Vagina (tissue), 2 donors: ENCODE measurements around the gene CENPU.

ENCODE experiments used
- POLR2A ChIP-seq, 2 donors: fragments of 450-650 bp; IDR thresholded peaks; one replicate each; pipeline ENCODE4 v1.6.1; 2017; ENCODE audit warnings: antibody characterized with exemption in 2 of 2, mild to moderate bottlenecking in 2 of 2, moderate library complexity in 2 of 2
- TF ChIP-seq, protein P1 (sequence below), 3 experiments: fragments of 450-650 bp in 2 of 3; fragments of 200-600 bp in 1 of 3; sonication (generic) in 1 of 3; IDR thresholded peaks; one replicate each; pipeline ENCODE4 v1.5.1; 2017 to 2019; ENCODE audit warnings: antibody characterized with exemption in 3 of 3, mild to moderate bottlenecking in 2 of 3, moderate library complexity in 2 of 3

DNA sequence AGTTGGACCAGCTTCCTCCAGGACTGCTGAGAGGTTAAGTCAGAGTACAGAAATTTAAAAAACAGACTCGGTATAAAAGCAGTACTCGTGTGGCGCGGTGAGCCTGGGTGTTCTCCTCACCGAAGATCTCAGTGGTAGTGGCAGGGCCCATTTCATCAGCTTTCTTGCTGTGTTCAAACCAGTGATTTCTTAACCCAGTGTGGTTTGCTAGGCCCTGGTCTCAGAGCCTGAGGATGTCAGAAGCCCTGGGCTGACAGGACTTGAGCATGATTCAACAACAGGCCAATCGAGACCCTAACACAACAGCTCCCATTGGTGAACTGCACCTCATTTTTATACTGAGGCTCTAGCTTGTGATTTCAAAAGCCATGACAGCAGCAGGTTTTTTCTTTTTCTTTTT, 61.2 kb downstream of the CENPU start:
- no peak for TF ChIP-seq POLR2A (IDR thresholded peaks at IDR 0.05)
- TF ChIP-seq, protein P1, sequence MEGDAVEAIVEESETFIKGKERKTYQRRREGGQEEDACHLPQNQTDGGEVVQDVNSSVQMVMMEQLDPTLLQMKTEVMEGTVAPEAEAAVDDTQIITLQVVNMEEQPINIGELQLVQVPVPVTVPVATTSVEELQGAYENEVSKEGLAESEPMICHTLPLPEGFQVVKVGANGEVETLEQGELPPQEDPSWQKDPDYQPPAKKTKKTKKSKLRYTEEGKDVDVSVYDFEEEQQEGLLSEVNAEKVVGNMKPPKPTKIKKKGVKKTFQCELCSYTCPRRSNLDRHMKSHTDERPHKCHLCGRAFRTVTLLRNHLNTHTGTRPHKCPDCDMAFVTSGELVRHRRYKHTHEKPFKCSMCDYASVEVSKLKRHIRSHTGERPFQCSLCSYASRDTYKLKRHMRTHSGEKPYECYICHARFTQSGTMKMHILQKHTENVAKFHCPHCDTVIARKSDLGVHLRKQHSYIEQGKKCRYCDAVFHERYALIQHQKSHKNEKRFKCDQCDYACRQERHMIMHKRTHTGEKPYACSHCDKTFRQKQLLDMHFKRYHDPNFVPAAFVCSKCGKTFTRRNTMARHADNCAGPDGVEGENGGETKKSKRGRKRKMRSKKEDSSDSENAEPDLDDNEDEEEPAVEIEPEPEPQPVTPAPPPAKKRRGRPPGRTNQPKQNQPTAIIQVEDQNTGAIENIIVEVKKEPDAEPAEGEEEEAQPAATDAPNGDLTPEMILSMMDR (IDR thresholded peaks at IDR 0.05), result no peak
